Smooth muscle cell (in vitro differentiated cells): ENCODE measurements around the gene ASIC4. TPM values are rescaled to one million over a fixed set of nuclear protein-coding genes. Genes with fewer than 3 reads are reported as not detected.
A peak's percentile ranks its signal among the peaks of the same experiment; 100 is the strongest.

Experiments used
- DNase-seq: peaks from one replicate; lab custom pipeline; 2025; ENCODE audit not compliant: unreplicated experiment; lab: John Stamatoyannopoulos, UW
- H2AFZ ChIP-seq: fragments of 200-600 bp; sonication (generic); 2 replicates; pipeline ENCODE4 v1.6.0; 2016; ENCODE audit warnings: antibody characterized with exemption, low read depth, mild to moderate bottlenecking
- H3F3A ChIP-seq: fragments of 200-600 bp; sonication (generic); 2 replicates; pipeline ENCODE4 v1.6.0; 2017; ENCODE audit warnings: antibody characterized with exemption, low read depth
- H3K27ac ChIP-seq: fragments of 200-600 bp; sonication (generic); 2 replicates; pipeline ENCODE4 v1.5.1; 2016; ENCODE audit warnings: low read depth, mild to moderate bottlenecking
- H3K27me3 ChIP-seq: fragments of 200-600 bp; sonication (generic); 2 replicates; pipeline ENCODE4 v1.6.1; 2016; ENCODE audit warnings: low read depth, mild to moderate bottlenecking
- H3K36me3 ChIP-seq: fragments of 200-600 bp; sonication (generic); 2 replicates; pipeline ENCODE4 v1.5.1; 2016; ENCODE audit warnings: low read depth
- H3K4me1 ChIP-seq: fragments of 200-600 bp; sonication (generic); 2 replicates; pipeline ENCODE4 v1.5.1; 2016; ENCODE audit warnings: low read depth
- H3K4me2 ChIP-seq: fragments of 200-600 bp; sonication (generic); 2 replicates; pipeline ENCODE4 v1.6.0; 2016; ENCODE audit warnings: mild to moderate bottlenecking
- H3K4me3 ChIP-seq: fragments of 200-600 bp; sonication (generic); 2 replicates; pipeline ENCODE4 v1.5.1; 2016; ENCODE audit warnings: mild to moderate bottlenecking
- H3K79me2 ChIP-seq: fragments of 200-600 bp; sonication (generic); 2 replicates; pipeline ENCODE4 v1.6.0; 2016; ENCODE audit warnings: low read depth, mild to moderate bottlenecking
- H3K9ac ChIP-seq: fragments of 200-600 bp; sonication (generic); 2 replicates; pipeline ENCODE4 v1.6.0; 2016; ENCODE audit warnings: low read depth
- H3K9me3 ChIP-seq: fragments of 200-600 bp; sonication (generic); replicated peaks from 2 replicates; pipeline ENCODE4 v1.5.1; 2016; ENCODE audit warnings: low read depth
- H4K20me1 ChIP-seq: fragments of 200-600 bp; sonication (generic); 2 replicates; pipeline ENCODE4 v1.6.0; 2016; ENCODE audit warnings: low read depth
- WGBS: methylation state at CpG from one replicate; pipeline ENCODE4 v1.1.7; 2016; ENCODE audit warnings: low lambda C conversion rate; 5-methylcytosine and 5-hydroxymethylcytosine counted together
- polyA plus RNA-seq: library from polyadenylated mRNA; unstranded; fragments of >200 nt; fragmentation: Nextera tagmentation; extraction: Ambion mirVana; gene quantifications from 2 replicates; pipeline ENCODE4 v1.2.1, GENCODE V29; 2016
- total RNA-seq: library from RNA; depleted of rRNA; stranded (reverse); fragments of >200 nt; gene quantifications from 2 replicates; pipeline ENCODE4 v1.2.3, GENCODE V29; 2014
- TF ChIP-seq, protein P1 (sequence below): fragments of 200-600 bp; sonication (generic); IDR thresholded peaks from 2 replicates; pipeline ENCODE4 v1.5.1; 2017; ENCODE audit warnings: borderline replicate concordance, mild to moderate bottlenecking, antibody characterized with exemption; ENCODE audit not compliant: insufficient read depth, poor library complexity, severe bottlenecking

The ASIC4 gene
- total and polyA plus RNA-seq, 2 experiments from 2014 or later: 0.32 to 0.49 TPM

GRCh38 chr2:219476652-219477151, 37.6 kb upstream of the ASIC4 start:
- no peaks in the 10 kb centered on the region for H3K79me2 ChIP-seq
- no peaks in the 10 kb centered on the region for H3K27me3 ChIP-seq
- H3K36me3 ChIP-seq: no peaks in the 10 kb centered on the region
- no peaks in the 10 kb centered on the region for H4K20me1 ChIP-seq
- H3K9ac ChIP-seq: no peak overlapping the region
- H2AFZ ChIP-seq: no peak overlapping the region
- H3K4me3 ChIP-seq: no peak overlapping the region
- H3K9me3 ChIP-seq: no peaks in the 10 kb centered on the region
- H3F3A ChIP-seq: no peaks in the 10 kb centered on the region
- H3K4me2 ChIP-seq: peak overlapping the region; percentile 79
- TF ChIP-seq, protein P1, sequence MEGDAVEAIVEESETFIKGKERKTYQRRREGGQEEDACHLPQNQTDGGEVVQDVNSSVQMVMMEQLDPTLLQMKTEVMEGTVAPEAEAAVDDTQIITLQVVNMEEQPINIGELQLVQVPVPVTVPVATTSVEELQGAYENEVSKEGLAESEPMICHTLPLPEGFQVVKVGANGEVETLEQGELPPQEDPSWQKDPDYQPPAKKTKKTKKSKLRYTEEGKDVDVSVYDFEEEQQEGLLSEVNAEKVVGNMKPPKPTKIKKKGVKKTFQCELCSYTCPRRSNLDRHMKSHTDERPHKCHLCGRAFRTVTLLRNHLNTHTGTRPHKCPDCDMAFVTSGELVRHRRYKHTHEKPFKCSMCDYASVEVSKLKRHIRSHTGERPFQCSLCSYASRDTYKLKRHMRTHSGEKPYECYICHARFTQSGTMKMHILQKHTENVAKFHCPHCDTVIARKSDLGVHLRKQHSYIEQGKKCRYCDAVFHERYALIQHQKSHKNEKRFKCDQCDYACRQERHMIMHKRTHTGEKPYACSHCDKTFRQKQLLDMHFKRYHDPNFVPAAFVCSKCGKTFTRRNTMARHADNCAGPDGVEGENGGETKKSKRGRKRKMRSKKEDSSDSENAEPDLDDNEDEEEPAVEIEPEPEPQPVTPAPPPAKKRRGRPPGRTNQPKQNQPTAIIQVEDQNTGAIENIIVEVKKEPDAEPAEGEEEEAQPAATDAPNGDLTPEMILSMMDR: no peak
- no peaks in the 10 kb centered on the region for H3K4me1 ChIP-seq
- DNase-seq: no peak
- 15% methylated on average over 5 of the region's 16 CpGs for WGBS
- no peak overlapping the region for H3K27ac ChIP-seq

- TF ChIP-seq, protein P1: no peak
- H3K27ac ChIP-seq: no peak overlapping the region
- no peaks in the 10 kb centered on the region for H3K4me1 ChIP-seq
- H3F3A ChIP-seq: no peaks in the 10 kb centered on the region
- no peak for DNase-seq
- no peak overlapping the region for H3K9ac ChIP-seq
- 89% methylated on average over 12 of the region's 13 CpGs for WGBS
- no peaks in the 10 kb centered on the region for H3K9me3 ChIP-seq
- no peaks in the 10 kb centered on the region for H4K20me1 ChIP-seq
- no peaks in the 10 kb centered on the region for H3K36me3 ChIP-seq
- no peaks in the 10 kb centered on the region for H3K79me2 ChIP-seq
- H3K4me2 ChIP-seq: no peak overlapping the region
- H3K27me3 ChIP-seq: no peaks in the 10 kb centered on the region
- H3K4me3 ChIP-seq: no peak overlapping the region
- H2AFZ ChIP-seq: no peak overlapping the region
Measured at GRCh38 chr2:219477179-219477578, 37.1 kb upstream of the ASIC4 start.

- no peak for DNase-seq
- Histone ChIP-seq H3K9me3 (no peaks in the 10 kb centered on the region), H3K4me3 (no peak overlapping the region), H3K27me3 (peaks cover under 1% of the 10 kb centered on the region), H4K20me1 (no peaks in the 10 kb centered on the region), H3K9ac (no peak overlapping the region), H3K79me2 (no peaks in the 10 kb centered on the region), H3K4me2 (no peak overlapping the region), H3F3A (no peaks in the 10 kb centered on the region), H3K27ac (no peak overlapping the region), H2AFZ (no peak overlapping the region), H3K4me1 (no peaks in the 10 kb centered on the region), H3K36me3 (no peaks in the 10 kb centered on the region)
- WGBS: 94% methylated on average over 15 of the region's 15 CpGs
- TF ChIP-seq, protein P1: no peak
Measured at GRCh38 chr2:219477815-219478214, 36.5 kb upstream of the ASIC4 start.

GRCh38 chr2:219478916-219479315, 35.4 kb upstream of the ASIC4 start:
- WGBS: 95% methylated on average over 7 of the region's 8 CpGs
- Histone ChIP-seq H3K4me2 (no peak overlapping the region), H3K36me3 (no peaks in the 10 kb centered on the region), H3F3A (no peaks in the 10 kb centered on the region), H3K9ac (no peak overlapping the region), H4K20me1 (no peaks in the 10 kb centered on the region), H3K27me3 (peaks cover 10% of the 10 kb centered on the region), H3K9me3 (no peaks in the 10 kb centered on the region), H3K4me1 (peaks cover 1% of the 10 kb centered on the region), H3K27ac (no peak overlapping the region), H2AFZ (no peak overlapping the region), H3K79me2 (no peaks in the 10 kb centered on the region), H3K4me3 (no peak overlapping the region)
- no peak for DNase-seq
- TF ChIP-seq, protein P1: no peak
